NCI-H1105 (cell line): Measurements from ENCODE around the gene RARA.
"Not testable (repeated sequence)": the region's sequence is repeated elsewhere in the genome, so short reads cannot be mapped to it uniquely, and the experiment has no call there.

ENCODE experiments used
- DNase-seq: peaks from one replicate; lab custom pipeline; 2025; lab: John Stamatoyannopoulos, UW

The RARA gene

DNA sequence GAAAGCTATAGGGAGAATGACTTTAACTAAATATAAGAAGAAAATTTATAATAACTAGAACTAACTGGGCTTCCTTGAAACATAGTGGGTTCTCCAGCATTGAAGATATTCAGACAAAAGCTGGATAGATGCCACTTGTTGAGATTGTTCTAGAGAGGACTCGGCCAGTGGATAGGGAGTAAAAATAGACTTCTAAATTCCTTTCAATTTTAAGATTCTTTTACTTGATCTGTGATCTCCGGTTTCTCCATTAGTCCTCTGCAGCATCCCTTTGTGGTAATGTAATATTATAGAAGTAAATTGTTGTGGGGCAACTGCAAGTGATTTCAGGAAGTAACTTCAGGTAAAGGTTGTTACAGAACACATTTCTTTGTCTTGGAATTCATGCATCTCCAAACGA lies 10.3 kb upstream of the RARA start:
- no peak for DNase-seq

DNA sequence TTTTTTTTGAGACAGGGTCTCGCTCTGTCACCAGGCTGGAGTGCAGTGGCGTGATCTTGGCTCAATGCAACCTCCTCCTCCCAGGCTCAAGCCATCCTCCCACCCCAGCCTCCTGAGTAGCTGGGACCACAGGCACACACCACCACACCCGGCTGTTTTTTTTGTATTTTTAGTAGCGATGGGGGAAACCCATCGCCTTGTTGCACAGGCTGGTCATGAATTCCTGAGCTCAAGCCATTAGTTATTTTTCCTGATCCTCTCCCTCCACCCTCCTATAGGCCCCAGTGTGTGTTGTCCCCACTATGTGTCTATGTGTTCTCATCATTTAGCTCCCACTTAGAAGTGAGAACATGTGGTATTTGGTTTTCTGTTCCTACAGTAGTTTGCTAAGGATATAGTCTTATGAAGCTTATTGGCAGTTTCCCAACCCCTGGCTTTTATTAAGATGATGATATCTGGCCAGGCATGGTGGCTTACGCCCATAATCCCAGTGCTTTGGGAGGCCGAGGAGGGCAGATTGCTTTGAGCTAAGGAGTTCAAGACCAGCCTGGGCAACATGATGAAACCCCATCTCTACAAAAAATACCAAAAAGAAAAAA lies 9.7 kb upstream of the RARA start:
- DNase-seq = not testable (repeated sequence)

- DNase-seq = no peak
Measured at GRCh38 chr17:40301315-40301714, 7.7 kb upstream of the RARA start.

DNA sequence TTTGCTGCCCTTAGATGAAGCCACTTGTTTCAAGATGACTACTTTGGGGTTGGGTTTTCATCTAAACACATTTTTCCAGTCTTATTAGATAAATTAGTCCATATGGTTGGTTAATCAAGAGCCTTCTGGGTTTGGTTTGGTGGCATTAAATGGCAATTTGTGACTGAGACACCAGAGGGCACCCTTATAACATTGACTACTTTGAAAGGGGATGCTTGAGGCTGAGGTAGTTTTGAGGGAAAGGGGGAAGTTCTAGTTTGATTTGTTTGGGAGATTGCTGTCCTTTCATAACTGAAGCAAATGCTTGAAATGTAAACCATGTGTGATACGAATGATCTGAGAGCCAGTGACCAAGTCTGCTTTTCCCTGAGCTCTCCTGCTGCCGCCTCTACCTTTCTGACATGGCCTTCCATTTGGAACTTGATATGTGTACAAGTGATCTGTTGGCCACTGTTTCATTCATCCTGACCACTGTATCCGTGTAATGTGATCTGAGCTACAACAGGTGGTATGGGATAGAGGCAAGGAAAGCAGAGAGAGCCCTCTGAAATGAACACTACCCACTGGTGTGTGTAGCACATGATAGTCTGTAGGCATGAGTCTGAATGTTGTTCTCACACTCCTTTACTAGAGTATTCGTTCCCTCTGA lies 5.8 kb upstream of the RARA start:
- no peak for DNase-seq

GRCh38 chr17:40303708-40304551 lies 5.0 kb upstream of the RARA start:
- no peak for DNase-seq

DNA sequence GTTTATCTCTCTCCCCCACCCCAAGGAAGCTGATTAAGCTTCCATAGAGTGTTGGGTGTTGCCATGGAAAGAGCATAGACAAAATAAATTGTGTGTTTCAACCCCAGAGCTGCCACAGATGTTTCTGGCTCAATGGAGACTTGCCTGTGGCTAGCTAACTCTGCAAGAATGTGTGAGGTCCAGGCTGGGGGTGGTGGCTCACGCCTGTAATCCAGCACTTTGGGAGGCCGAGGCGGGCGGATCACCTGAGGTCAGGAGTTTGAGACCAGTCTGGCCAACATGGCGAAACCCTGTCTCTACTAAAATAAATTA lies 4.5 kb upstream of the RARA start:
- not testable (repeated sequence) for DNase-seq

DNA sequence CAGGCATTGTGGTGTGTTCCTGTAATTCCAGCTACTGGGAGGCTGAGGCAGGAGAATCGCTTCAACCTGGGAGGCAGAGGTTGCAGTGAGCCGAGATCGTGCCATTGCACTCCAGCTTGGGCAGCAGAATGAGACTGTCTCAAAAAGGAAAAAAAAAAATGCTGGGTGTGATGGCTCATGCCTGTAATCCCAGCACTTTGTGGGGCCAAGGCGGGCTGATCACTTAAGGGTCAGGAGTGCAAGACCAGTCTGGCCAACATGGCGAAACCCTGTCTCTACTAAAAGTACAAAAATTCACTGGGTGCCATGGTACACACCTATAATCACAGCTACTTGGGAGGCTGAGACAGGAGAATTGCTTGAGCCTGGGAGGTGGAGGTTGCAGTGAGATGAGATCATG lies 4.1 kb upstream of the RARA start:
- DNase-seq = not testable (repeated sequence)

- no peak for DNase-seq
Measured at GRCh38 chr17:40306395-40306794, 2.6 kb upstream of the RARA start.

DNA sequence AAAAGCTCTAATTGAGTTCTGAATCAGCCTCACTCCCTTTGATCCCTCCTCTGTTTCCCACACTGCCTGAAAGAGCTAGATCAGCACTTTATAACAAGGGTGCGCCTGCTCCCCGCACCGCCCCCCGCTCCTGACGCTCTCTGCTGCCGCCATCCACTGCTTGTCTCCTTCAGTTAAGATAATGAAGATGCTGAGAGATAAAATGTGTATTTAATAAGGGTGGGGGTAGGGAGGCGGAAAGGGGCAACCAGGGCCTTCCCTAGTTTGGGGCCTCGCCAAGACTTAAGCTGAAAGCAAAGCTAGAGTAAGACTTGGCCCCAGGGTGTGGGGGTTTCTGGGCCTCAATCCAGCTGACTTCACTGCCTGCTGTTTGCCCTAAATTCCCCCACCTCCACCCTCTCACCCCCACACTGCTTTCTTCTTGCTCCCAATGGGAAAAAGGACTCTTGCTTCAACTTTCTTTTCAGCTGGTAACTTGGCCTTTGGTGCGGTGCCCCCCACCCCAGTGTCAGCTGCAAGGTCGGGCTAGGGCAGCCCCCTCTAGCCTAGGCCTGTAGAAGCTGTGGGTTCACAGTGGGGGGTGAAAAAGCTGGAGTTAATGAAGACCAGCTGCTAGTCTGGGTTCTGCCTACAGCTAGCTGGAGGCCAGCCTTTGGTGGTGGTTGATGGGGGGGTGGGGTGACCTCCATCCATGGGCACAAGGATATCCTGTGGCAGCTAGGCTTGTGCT lies 1.8 kb upstream of the RARA start:
- peak; percentile 53 for DNase-seq

GRCh38 chr17:40307740-40308239 lies 1.2 kb upstream of the RARA start:
- DNase-seq = no peak

DNA sequence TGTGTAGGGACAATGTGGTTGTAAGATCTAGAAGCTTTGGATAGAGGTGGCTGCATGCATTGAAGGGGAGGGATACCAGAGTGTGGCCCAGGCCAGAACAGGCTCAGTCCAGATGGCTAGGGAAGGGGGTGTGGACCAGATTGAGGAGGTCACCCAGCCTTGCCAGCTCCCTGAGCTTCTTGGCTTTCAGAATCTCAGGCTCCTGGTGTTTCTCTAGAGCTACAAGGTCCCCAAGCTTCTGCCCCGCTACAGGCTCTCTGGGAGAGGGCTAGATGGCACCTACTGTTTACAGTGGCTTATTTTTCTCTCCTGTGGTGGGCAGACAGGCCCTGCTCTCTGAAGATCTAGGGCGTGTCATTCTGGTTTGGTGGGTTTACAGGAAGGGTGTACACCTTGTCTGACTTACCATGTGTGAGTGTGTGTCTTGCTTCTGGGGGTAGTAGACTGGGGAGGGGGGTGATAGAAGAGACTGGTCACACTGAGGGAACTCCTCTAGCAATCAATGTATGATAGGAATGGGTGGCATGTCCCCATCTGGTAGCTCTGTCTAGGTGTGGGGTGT lies 1.1 kb downstream of the RARA start:
- no peak for DNase-seq

DNA sequence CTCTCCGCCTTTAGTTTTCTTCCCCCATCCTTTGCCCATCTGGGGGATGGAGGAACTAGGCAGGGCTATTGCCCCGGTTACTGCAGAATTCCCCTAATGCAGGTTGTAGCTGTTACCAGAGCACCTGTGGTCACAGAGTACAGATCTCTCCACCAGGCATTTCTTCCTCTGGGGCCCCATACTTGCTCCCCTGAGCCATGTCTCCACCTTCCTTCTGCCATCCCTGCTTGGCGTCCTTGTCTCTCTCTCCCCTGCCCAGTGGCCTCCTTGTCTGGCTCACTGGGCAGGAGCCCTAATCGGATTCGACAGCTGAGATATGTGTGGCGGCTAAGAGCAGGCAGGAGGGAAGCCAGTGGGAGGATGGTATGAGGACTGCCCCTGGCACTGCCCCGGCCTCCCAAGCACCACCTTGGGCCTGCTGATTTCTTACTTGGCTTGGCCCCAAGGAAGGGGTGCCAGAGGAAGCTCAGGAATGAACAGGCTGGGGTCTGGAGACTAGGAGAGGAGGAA lies 2.0 kb downstream of the RARA start:
- no peak for DNase-seq

DNA sequence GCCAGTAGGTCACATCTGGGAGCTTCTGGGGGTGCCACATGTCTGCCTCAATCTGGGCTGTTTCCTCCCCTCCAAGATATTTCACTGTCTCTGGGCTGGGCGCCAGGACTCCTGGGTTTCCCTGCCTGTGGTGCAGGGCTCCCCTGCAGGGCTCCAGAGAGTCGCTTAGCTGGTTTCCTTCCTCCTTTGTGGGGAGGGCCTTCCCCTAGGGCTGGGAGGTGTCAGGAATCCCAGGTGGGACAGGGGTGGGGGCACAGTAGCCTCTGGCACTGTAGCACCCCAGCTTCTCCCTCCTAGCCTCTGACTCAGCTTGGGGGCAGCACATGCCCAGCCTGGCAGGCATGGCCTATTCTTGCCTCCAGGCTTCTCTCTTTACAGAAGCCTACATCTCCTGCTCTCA lies 2.6 kb downstream of the RARA start:
- DNase-seq = no peak

- DNase-seq = no peak
Measured at GRCh38 chr17:40312131-40312731, 3.3 kb downstream of the RARA start.

- no peak for DNase-seq
Measured at GRCh38 chr17:40312893-40313667, 4.1 kb downstream of the RARA start.

DNA sequence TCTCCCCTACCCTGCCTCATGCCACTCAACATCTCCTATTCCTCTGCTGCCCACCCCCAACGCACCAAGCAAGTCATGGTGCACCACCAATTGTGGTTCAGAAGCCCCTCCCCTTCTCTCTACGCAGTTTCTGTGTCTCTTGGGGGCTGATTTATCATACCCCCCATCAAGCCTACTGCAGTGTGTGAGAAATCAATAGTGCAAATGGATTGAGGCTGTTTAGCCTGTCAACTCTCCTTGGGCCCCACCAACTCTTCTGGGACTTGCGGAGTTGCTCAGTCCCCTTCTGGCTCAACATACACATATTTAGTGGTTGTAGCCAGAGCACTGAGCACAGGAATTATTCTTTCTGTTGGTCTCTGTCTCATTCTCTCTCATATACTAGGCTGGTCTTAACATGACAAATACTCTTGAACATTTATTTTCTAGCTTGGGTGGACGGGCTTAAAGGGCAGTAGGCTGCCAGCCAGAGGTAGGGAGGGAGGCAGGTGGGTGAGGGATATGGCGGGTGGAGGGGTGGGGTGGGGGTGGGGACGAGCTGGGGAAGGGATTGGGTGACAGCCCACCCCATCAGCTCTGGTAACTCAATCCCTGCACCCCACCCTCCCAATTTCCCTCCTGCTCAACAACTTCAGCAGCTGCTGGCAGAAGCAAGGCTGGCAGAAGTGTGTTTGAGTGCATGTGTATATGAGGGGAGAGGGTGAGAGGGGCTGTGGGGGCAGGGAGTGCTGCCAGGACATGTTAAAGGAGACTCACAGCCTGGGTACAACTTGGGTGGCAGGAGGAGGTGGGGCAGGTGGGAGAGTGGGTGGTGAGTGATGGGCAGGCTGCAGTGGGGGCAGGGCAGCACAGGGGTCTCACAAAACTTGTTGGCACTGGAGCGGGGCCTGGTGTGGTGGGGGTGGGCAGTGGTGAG lies 4.9 kb downstream of the RARA start:
- DNase-seq = peak; percentile 87

- peak; percentile 85 for DNase-seq
Measured at GRCh38 chr17:40314584-40314956, 5.6 kb downstream of the RARA start.

DNA sequence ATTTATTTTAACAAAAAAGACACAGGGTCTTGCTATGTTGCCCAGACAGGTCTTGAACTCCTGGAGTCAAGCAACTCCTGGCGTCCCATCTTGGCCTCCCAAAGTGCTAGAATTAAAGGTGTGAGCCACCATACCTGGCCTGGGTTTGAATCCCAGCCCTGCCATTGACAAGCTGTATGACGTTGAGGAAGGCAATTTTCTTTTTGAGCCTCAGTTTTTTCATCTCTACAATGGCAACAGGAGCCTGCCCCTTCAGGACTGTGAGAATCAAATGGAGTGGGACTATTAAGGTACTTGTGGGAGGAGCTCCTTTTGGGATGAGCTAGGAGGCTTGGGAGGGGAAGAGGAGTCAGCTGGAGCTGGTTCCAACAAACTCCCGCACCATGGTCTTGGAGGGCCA lies 6.2 kb downstream of the RARA start:
- DNase-seq = no peak

DNA sequence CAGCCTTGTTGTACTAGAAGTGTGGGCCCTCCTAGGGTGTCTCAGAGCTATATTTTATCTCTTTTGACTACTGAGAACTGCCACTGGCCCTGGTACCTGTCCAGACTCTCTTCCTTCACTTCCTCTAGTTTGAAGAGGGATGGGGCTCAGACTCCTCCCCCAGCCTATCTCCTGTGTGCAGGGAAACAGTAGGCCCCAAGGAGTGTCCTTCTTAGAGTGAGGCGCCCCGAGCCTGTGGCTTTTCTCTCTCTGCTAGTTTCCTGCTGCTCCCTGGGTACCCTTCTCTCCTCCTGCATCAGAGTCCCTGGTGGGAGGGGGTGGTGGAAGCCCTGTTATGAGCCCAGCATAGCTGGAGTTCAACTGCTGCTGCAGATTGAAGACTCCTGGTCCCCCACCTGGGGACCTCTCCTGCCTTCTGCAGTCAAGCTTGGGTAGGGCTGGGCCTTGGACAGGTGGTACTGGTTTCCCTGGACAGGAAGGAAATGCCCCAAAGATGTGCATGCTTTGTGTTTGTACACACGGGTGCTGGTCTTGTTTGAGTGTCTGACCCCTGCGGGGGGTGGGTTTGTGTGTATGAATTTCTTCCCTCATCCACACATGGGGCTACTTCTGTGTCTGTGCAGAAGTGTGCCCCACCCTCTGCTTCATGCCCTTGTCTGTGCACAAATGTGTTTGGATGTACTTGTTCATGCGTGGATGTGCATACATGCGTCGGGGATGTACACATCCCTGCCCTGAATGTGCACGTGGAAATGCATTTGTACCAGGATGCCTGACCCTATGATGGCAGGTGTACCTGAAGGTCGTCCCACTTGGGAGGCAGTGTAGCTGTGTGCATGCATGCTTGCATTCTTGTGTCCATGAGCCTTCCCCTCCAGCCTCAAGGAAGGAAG lies 6.9 kb downstream of the RARA start:
- DNase-seq = no peak
